ENCODE data around the gene WWOX.

DNA sequence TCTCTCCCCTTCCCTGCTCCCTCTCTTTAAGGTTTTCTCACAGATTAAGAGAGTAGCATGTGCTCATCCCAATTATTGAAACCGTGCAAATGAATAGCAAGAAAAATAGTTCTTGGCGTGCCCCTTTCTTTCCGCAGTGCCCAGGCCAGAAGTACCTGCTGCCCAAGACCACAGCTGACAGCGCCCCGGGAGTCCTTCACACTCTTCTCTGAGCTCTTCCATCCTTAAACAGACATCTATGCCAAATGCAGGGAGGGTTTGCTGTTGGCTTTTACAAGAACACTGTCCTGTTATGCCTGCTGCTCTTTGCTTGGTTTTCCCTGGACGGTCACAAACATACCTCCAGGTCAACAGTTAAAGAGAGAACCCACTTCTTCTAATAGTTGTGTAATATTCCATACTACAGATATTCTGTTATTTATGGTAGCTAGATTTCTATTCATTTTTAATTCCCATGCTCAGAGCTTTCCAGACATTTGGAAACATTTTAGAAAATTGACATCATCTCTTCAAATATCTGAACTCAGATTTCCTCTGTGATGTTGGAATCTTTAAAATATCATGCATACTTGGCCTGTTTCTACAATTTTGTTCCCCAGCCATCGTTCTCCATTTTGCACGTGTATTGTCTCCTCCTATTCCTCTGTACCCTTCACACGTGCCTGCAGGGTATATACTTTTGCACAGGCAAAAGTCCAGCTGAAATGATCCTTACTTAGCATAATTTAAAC, 416.7 kb downstream of the WWOX start:
- TF ChIP-seq, protein P1, sequence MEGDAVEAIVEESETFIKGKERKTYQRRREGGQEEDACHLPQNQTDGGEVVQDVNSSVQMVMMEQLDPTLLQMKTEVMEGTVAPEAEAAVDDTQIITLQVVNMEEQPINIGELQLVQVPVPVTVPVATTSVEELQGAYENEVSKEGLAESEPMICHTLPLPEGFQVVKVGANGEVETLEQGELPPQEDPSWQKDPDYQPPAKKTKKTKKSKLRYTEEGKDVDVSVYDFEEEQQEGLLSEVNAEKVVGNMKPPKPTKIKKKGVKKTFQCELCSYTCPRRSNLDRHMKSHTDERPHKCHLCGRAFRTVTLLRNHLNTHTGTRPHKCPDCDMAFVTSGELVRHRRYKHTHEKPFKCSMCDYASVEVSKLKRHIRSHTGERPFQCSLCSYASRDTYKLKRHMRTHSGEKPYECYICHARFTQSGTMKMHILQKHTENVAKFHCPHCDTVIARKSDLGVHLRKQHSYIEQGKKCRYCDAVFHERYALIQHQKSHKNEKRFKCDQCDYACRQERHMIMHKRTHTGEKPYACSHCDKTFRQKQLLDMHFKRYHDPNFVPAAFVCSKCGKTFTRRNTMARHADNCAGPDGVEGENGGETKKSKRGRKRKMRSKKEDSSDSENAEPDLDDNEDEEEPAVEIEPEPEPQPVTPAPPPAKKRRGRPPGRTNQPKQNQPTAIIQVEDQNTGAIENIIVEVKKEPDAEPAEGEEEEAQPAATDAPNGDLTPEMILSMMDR (IDR thresholded peaks at IDR 0.05; ENCODE audit: insufficient read depth, low read depth, low read length) = no peak
- TF ChIP-seq EZH2 (IDR thresholded peaks at IDR 0.05; ENCODE audit: insufficient read depth, low read length) = no peak
